Coronary artery (tissue), 2 donors: ENCODE data around the gene DHX40.

Source experiments
- DNase-seq: peaks from one replicate; pipeline ENCODE4 v3.0.0-alpha.2; 2017; ENCODE audit warnings: low spot score
- H3K27ac ChIP-seq, 2 donors: fragments of 200-600 bp; sonication (generic); one replicate each; pipeline ENCODE4 v1.5.1; 2016 to 2019
- H3K4me3 ChIP-seq: fragments of 200-600 bp; sonication (generic); 2 replicates; pipeline ENCODE4 v1.5.1; 2016; ENCODE audit warnings: mild to moderate bottlenecking, moderate library complexity
- TF ChIP-seq, protein P1 (sequence below): fragments of 200-600 bp; sonication (generic); IDR thresholded peaks from one replicate; pipeline ENCODE4 v1.5.1; 2019; ENCODE audit warnings: antibody characterized with exemption

The DHX40 gene

GRCh38 chr17:59525668-59526067 is 39.7 kb upstream of the DHX40 start:
- no peak overlapping the region for H3K27ac ChIP-seq
- TF ChIP-seq, protein P1, sequence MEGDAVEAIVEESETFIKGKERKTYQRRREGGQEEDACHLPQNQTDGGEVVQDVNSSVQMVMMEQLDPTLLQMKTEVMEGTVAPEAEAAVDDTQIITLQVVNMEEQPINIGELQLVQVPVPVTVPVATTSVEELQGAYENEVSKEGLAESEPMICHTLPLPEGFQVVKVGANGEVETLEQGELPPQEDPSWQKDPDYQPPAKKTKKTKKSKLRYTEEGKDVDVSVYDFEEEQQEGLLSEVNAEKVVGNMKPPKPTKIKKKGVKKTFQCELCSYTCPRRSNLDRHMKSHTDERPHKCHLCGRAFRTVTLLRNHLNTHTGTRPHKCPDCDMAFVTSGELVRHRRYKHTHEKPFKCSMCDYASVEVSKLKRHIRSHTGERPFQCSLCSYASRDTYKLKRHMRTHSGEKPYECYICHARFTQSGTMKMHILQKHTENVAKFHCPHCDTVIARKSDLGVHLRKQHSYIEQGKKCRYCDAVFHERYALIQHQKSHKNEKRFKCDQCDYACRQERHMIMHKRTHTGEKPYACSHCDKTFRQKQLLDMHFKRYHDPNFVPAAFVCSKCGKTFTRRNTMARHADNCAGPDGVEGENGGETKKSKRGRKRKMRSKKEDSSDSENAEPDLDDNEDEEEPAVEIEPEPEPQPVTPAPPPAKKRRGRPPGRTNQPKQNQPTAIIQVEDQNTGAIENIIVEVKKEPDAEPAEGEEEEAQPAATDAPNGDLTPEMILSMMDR: no peak
- H3K4me3 ChIP-seq: no peak overlapping the region
- DNase-seq: no peak

- no peak for DNase-seq
- Histone ChIP-seq H3K27ac (no peak overlapping the region), H3K4me3 (no peak overlapping the region)
- TF ChIP-seq, protein P1: no peak
Measured at GRCh38 chr17:59526451-59526850, 39.0 kb upstream of the DHX40 start.

DNA sequence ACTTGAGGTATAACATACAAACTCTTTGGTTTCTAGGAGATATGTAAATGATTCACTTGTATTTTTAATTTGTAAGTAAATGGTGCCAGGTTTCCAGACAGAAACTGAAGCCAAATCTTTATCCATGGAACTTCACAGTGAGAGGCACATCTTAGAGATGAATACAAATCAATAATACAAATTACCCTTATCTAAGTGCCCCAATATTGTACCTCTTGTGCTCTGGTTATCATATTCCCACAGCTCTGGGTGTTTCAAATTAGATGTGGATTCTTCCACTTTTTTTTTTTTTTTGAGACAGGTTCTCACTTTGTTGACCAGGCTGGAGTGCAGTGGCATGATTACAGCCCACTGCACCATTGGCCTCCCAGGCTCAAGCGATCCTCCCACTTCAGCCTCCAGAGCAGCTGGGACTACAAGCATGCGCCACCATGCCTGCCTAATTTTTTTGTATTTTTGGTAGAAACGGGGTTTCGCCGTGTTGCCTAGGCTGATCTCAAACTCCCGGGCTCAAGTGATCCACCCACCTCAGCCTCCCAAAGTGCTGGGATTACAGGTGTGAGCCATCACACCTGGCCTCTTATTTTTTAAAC is 38.0 kb upstream of the DHX40 start:
- TF ChIP-seq, protein P1: no peak
- Histone ChIP-seq H3K27ac (no peak overlapping the region), H3K4me3 (no peak overlapping the region)
- DNase-seq: no peak

DNA sequence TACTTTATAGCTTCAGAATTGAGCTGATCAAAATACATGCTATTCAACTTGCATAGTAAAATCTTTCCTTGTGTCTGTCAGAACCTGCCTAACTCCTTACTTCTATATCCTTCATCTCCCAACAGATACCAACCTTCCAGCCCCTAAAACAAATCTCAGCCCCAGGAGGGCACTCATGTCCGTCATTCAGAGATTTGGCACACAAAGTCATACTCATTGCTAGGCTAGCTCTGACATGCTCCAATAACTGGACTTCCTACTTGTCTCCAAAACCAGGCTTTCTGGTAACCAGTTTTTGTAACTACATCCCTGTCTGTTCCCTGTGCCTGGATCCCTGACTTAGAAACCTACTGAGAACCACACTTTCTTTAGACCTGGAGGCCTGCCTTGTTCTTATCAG is 37.5 kb upstream of the DHX40 start:
- TF ChIP-seq, protein P1: no peak
- Histone ChIP-seq H3K27ac (no peak overlapping the region), H3K4me3 (no peak overlapping the region)
- no peak for DNase-seq

DNA sequence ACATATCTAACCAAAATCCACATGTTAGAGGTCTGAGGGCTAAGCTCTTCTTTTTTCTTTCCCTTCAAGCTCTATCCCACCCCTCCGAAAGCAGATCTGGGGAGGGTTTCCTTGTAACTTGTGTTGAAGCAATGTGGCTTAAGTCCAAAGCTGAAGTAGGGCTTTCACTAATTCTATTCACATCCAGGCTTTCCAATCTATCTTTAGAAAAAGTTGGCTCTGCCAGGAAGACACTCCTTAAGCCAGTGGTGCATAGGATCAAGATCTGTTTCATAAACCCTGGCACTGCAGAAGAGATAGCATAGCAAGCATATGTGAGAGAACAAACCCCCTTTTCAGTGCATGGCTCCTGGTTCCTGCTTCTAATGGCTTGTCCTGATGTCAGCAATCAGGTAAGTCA is 34.9 kb upstream of the DHX40 start:
- Histone ChIP-seq H3K27ac (no peak overlapping the region), H3K4me3 (no peak overlapping the region)
- DNase-seq: no peak
- TF ChIP-seq, protein P1: no peak

GRCh38 chr17:59533694-59534093 is 31.7 kb upstream of the DHX40 start:
- Histone ChIP-seq H3K27ac (no peak overlapping the region), H3K4me3 (no peak overlapping the region)
- DNase-seq: no peak
- TF ChIP-seq, protein P1: no peak

GRCh38 chr17:59534583-59534982 is 30.8 kb upstream of the DHX40 start:
- no peak overlapping the region for H3K27ac ChIP-seq
- H3K4me3 ChIP-seq: no peak overlapping the region
- TF ChIP-seq, protein P1: no peak
- DNase-seq: no peak
